Mammary epithelial cell (primary cell): ENCODE measurements around the gene HOXC6.

Experiments
- EZH2 ChIP-seq: IDR thresholded peaks from 2 replicates; pipeline ENCODE4 v1.6.1; 2012; ENCODE audit warnings: low read length, inconsistent platforms, borderline replicate concordance
- TF ChIP-seq, protein P1 (sequence below), 2 donors: IDR thresholded peaks in 1 of 2; conservative IDR thresholded peaks in 1 of 2; 2 replicates each; pipeline ENCODE4 v1.5.1; 2011 to 2012; ENCODE audit warnings: inconsistent platforms in 2 of 2, low read length in 2 of 2, mild to moderate bottlenecking in 2 of 2, control low read depth in 1 of 2, low read depth in 1 of 2; ENCODE audit not compliant: insufficient read depth in 1 of 2; ENCODE audit errors: extremely low read depth in 1 of 2

DNA sequence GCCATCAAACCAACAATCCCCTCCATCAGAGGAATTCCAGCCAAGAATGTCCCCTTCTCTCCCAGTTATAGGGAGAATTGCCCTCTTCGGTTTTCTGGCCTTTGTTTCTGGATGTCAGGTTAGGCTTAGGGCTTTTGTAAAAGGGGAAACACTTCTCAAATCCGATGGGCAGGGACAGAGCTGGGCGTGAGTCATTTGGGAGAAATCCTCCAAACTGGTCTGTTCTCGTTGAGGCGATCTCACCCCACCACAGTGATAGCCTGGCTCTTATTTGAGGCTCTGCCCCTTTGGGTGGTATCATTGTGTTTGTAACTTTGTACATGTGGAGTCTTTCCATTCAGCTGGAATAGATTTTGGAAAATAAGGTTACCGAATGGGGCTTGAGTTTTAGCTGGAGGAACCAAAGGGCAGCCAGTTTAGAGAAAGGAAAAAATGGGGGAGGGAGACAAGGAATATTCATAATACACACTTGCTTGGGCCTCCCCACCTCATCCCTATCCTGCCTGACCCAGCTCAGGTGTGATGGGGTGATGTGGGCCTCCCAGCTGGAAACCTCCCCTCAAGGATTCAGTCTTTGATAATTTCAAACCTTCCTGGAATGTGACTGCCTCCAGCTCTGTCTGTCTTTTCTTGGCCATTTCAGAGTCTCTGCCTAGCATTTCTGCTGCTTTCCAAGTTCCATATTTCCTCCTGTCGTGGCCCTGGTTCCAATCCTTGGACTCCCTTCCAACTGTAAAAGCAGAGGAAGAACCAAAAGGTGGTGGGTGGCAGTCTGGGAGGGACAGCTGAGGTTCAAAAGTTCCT is 32.9 kb downstream of the HOXC6 start:
- TF ChIP-seq, protein P1, sequence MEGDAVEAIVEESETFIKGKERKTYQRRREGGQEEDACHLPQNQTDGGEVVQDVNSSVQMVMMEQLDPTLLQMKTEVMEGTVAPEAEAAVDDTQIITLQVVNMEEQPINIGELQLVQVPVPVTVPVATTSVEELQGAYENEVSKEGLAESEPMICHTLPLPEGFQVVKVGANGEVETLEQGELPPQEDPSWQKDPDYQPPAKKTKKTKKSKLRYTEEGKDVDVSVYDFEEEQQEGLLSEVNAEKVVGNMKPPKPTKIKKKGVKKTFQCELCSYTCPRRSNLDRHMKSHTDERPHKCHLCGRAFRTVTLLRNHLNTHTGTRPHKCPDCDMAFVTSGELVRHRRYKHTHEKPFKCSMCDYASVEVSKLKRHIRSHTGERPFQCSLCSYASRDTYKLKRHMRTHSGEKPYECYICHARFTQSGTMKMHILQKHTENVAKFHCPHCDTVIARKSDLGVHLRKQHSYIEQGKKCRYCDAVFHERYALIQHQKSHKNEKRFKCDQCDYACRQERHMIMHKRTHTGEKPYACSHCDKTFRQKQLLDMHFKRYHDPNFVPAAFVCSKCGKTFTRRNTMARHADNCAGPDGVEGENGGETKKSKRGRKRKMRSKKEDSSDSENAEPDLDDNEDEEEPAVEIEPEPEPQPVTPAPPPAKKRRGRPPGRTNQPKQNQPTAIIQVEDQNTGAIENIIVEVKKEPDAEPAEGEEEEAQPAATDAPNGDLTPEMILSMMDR (conservative IDR thresholded peaks at IDR 0.05 in 1 of 2, IDR thresholded peaks at IDR 0.05 in 1 of 2; ENCODE audit: extremely low read depth in 1 of 2, insufficient read depth in 1 of 2, low read depth in 1 of 2, low read length in 2 of 2): no peak
- no peak for TF ChIP-seq EZH2
